ENCODE results near the gene ERC1.

GRCh38 chr12:1528791-1529190, 537.8 kb downstream of the ERC1 start:
- TF ChIP-seq POLR2A (IDR thresholded peaks at IDR 0.05; ENCODE audit: low read depth, low read length) = no peak
- TF ChIP-seq POLR2AphosphoS5 (IDR thresholded peaks at IDR 0.05; ENCODE audit: low read depth, low read length) = no peak
- TF ChIP-seq TAF1 (IDR thresholded peaks at IDR 0.05; ENCODE audit: low read depth, low read length) = no peak
- no peak for TF ChIP-seq SPI1 (IDR thresholded peaks at IDR 0.05; ENCODE audit: low read depth, low read length)
- no peak for TF ChIP-seq PAX5 (IDR thresholded peaks at IDR 0.05; ENCODE audit: insufficient read depth, low read length, severe bottlenecking)
